ENCODE data around the gene CEACAM8.
"Not testable (repeated sequence)": the region's sequence is repeated elsewhere in the genome, so short reads cannot be mapped to it uniquely, and the experiment has no call there.

CEACAM8 gene

GRCh38 chr19:42576241-42576640, 18.5 kb downstream of the CEACAM8 start:
- in situ Hi-C loops (cut with MboI; ENCODE audit: low sequenced_read_pairs): no loop called here

GRCh38 chr19:42573642-42574041, 21.1 kb downstream of the CEACAM8 start:
- in situ Hi-C loops (cut with MboI; ENCODE audit: low sequenced_read_pairs): no loop called here

- in situ Hi-C loops (cut with MboI; ENCODE audit: low sequenced_read_pairs): no loop called here
Measured at GRCh38 chr19:42571116-42571515, 23.6 kb downstream of the CEACAM8 start.

GRCh38 chr19:42569193-42569592, 25.5 kb downstream of the CEACAM8 start:
- in situ Hi-C loops (cut with MboI; ENCODE audit: low sequenced_read_pairs): no loop called here

GRCh38 chr19:42568006-42568405, 26.7 kb downstream of the CEACAM8 start:
- in situ Hi-C loops (cut with MboI; ENCODE audit: low sequenced_read_pairs): no loop called here

GRCh38 chr19:42567567-42567966, 27.2 kb downstream of the CEACAM8 start:
- in situ Hi-C loops (cut with MboI; ENCODE audit: low sequenced_read_pairs): no loop called here

- in situ Hi-C loops (cut with MboI; ENCODE audit: low sequenced_read_pairs): no loop called here
Measured at GRCh38 chr19:42563352-42564210, 31.1 kb downstream of the CEACAM8 start.

- in situ Hi-C loops (cut with MboI; ENCODE audit: low sequenced_read_pairs): no loop called here
Measured at GRCh38 chr19:42561512-42561911, 33.2 kb downstream of the CEACAM8 start.

GRCh38 chr19:42560731-42561130, 34.0 kb downstream of the CEACAM8 start:
- in situ Hi-C loops (cut with MboI; ENCODE audit: low sequenced_read_pairs): no loop called here

- in situ Hi-C loops (cut with MboI; ENCODE audit: low sequenced_read_pairs): no loop called here
Measured at GRCh38 chr19:42558450-42559150, 36.1 kb downstream of the CEACAM8 start.

- in situ Hi-C loops (cut with MboI; ENCODE audit: low sequenced_read_pairs): not testable (repeated sequence)
Measured at GRCh38 chr19:42557386-42557871, 37.3 kb downstream of the CEACAM8 start.

- in situ Hi-C loops (cut with MboI; ENCODE audit: low sequenced_read_pairs): no loop called here
Measured at GRCh38 chr19:42555801-42556200, 38.9 kb downstream of the CEACAM8 start.

GRCh38 chr19:42555317-42555716, 39.4 kb downstream of the CEACAM8 start:
- in situ Hi-C loops (cut with MboI; ENCODE audit: low sequenced_read_pairs): no loop called here

- in situ Hi-C loops (cut with MboI; ENCODE audit: low sequenced_read_pairs): no loop called here
Measured at GRCh38 chr19:42554046-42554575, 40.6 kb downstream of the CEACAM8 start.

GRCh38 chr19:42553292-42554045, 41.3 kb downstream of the CEACAM8 start:
- in situ Hi-C loops (cut with MboI; ENCODE audit: low sequenced_read_pairs): no loop called here

- in situ Hi-C loops (cut with MboI; ENCODE audit: low sequenced_read_pairs): no loop called here
Measured at GRCh38 chr19:42552086-42553065, 42.3 kb downstream of the CEACAM8 start.

- in situ Hi-C loops (cut with MboI; ENCODE audit: low sequenced_read_pairs): not testable (repeated sequence)
Measured at GRCh38 chr19:42550521-42550920, 44.2 kb downstream of the CEACAM8 start.

GRCh38 chr19:42549067-42549466, 45.7 kb downstream of the CEACAM8 start:
- in situ Hi-C loops (cut with MboI; ENCODE audit: low sequenced_read_pairs): not testable (repeated sequence)

GRCh38 chr19:42548552-42548951, 46.2 kb downstream of the CEACAM8 start:
- in situ Hi-C loops (cut with MboI; ENCODE audit: low sequenced_read_pairs): no loop called here

GRCh38 chr19:42547929-42548328, 46.8 kb downstream of the CEACAM8 start:
- in situ Hi-C loops (cut with MboI; ENCODE audit: low sequenced_read_pairs): no loop called here

All from HL-60/S4 (cell line).